HPDE6-E6E7 (cell line): ENCODE results near the gene RNF151.
"Not testable (repeated sequence)": the region's sequence is repeated elsewhere in the genome, so short reads cannot be mapped to it uniquely, and the experiment has no call there.

ENCODE experiments used
- DNase-seq: peaks from one replicate; pipeline ENCODE4 v3.0.0; 2011; ENCODE audit warnings: missing footprints; ENCODE audit errors: extremely low spot score

The RNF151 gene

GRCh38 chr16:1959269-1960039 is 7.2 kb upstream of the RNF151 start, which contains the start of gene NDUFB10:
NDUFB10 (plus strand) TSS chr16:1959538; CDS start chr16:1959625, 87 bp downstream.
- DNase-seq: peak; percentile 69

- DNase-seq: no peak
These were observed 5.7 kb upstream of the RNF151 start for GRCh38 chr16:1960665-1961630.

GRCh38 chr16:1961651-1962067 is 5.0 kb upstream of the RNF151 start:
- no peak for DNase-seq

- DNase-seq: not testable (repeated sequence)
These were observed 4.2 kb upstream of the RNF151 start for GRCh38 chr16:1962161-1963153.

GRCh38 chr16:1963806-1964505 is 2.7 kb upstream of the RNF151 start:
- DNase-seq: no peak

- DNase-seq: peak; percentile 98
These were observed 1.9 kb upstream of the RNF151 start, which contains the start of gene RPS2 for GRCh38 chr16:1964506-1965395. RPS2 (minus strand) TSS chr16:1964826; CDS start chr16:1964625, 201 bp downstream.

GRCh38 chr16:1965396-1966001 is 1.2 kb upstream of the RNF151 start:
- no peak for DNase-seq

GRCh38 chr16:1968146-1968953 is 1.7 kb downstream of the RNF151 start:
- no peak for DNase-seq

GRCh38 chr16:1971796-1972489 is 5.3 kb downstream of the RNF151 start, which contains the start of gene TBL3:
TBL3 (plus strand) TSS chr16:1972053; CDS start chr16:1972165, 112 bp downstream.
- peak; percentile 87 for DNase-seq

- no peak for DNase-seq
These were observed 5.8 kb downstream of the RNF151 start for GRCh38 chr16:1972490-1972877.

GRCh38 chr16:1973461-1974156 is 7.0 kb downstream of the RNF151 start:
- DNase-seq: no peak

GRCh38 chr16:1974157-1975070 is 7.8 kb downstream of the RNF151 start:
- no peak for DNase-seq

- DNase-seq: no peak
These were observed 9.0 kb downstream of the RNF151 start for GRCh38 chr16:1975432-1976215.

GRCh38 chr16:1976216-1976520 is 9.5 kb downstream of the RNF151 start:
- no peak for DNase-seq
